Measurements from ENCODE around the gene SLC9A9. TPM values are rescaled to one million over a fixed set of nuclear protein-coding genes. Genes with fewer than 3 reads are reported as not detected.

The SLC9A9 gene
- total RNA-seq, 1 donor from 2014 or later = 0.22 TPM

DNA sequence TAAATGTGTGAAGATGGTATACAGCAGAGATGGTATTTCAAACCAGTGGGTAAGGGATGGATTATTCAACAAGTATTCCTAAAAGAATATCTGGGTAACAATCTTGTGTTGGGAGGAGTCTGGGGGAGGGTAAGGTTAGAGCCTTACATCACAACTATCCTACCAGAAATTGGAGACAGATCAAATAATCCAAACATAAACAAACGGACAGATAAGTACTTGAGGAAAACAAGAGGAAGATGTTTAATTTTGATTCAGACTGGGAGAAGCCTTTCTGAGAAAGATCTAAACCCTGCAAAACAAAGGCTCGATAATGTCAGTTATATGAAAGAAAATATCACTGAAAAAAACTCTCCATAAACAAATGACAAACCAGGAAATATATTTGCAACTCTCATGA, 77.9 kb downstream of the SLC9A9 start:
- no peak for DNase-seq (ENCODE audit: low spot score)
- Mint-ChIP-seq H3K27me3 (ENCODE audit: insufficient read depth, low read depth) (peaks cover 3% of the 10 kb centered on the region), H3K27ac (no peak overlapping the region), H3K36me3 (no peaks in the 10 kb centered on the region), H3K4me1 (no peaks in the 10 kb centered on the region), H3K4me3 (no peak overlapping the region), H3K9me3 (no peaks in the 10 kb centered on the region)
- Histone ChIP-seq H3K27me3 (no peaks in the 10 kb centered on the region), H3K27ac (no peak overlapping the region), H4K20me1 (ENCODE audit: low read depth) (no peaks in the 10 kb centered on the region), H3F3A (ENCODE audit: low read depth) (no peaks in the 10 kb centered on the region), H3K4me3 (no peak overlapping the region), H2AFZ (replicated peaks) (no peak overlapping the region), H3K9ac (no peak overlapping the region), H3K4me2 (no peak overlapping the region), H3K79me2 (ENCODE audit: low read depth) (no peaks in the 10 kb centered on the region), H3K4me1 (no peaks in the 10 kb centered on the region), H3K36me3 (no peaks in the 10 kb centered on the region), H3K9me3 (ENCODE audit: low read depth) (no peaks in the 10 kb centered on the region)
- TF ChIP-seq EZH2 (IDR thresholded peaks at IDR 0.05) (no peak), EZH2phosphoT487 (IDR thresholded peaks at IDR 0.05) (no peak)
- TF ChIP-seq, protein P1, sequence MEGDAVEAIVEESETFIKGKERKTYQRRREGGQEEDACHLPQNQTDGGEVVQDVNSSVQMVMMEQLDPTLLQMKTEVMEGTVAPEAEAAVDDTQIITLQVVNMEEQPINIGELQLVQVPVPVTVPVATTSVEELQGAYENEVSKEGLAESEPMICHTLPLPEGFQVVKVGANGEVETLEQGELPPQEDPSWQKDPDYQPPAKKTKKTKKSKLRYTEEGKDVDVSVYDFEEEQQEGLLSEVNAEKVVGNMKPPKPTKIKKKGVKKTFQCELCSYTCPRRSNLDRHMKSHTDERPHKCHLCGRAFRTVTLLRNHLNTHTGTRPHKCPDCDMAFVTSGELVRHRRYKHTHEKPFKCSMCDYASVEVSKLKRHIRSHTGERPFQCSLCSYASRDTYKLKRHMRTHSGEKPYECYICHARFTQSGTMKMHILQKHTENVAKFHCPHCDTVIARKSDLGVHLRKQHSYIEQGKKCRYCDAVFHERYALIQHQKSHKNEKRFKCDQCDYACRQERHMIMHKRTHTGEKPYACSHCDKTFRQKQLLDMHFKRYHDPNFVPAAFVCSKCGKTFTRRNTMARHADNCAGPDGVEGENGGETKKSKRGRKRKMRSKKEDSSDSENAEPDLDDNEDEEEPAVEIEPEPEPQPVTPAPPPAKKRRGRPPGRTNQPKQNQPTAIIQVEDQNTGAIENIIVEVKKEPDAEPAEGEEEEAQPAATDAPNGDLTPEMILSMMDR (IDR thresholded peaks at IDR 0.05) = no peak

DNA sequence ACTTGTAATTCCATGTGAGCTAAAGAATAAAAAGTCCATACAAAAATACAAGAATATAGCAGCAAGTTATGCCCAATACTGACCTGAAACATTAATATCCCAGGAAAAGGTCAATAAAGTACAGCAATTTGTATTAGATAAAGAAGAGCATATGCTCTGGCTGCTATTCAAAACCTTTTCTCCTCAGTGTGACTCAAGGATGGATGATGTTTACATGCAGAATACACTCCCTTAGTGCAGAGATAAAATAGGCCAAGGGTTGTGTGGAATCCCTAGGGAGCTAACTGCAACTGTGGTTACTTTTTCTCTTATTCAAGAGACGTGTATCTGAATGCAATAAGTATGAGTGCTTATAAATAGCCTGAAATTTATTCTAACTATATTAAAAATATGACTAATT, 78.7 kb downstream of the SLC9A9 start:
- no peaks in the 10 kb centered on the region for H3K9me3 ChIP-seq (ENCODE audit: low read depth)
- H4K20me1 ChIP-seq (ENCODE audit: low read depth) = no peaks in the 10 kb centered on the region
- no peaks in the 10 kb centered on the region for H3K79me2 ChIP-seq (ENCODE audit: low read depth)
- no peaks in the 10 kb centered on the region for H3K36me3 Mint-ChIP-seq
- no peaks in the 10 kb centered on the region for H3K9me3 Mint-ChIP-seq
- H2AFZ ChIP-seq (replicated peaks) = no peak overlapping the region
- DNase-seq (ENCODE audit: low spot score) = no peak
- H3K27me3 Mint-ChIP-seq (ENCODE audit: insufficient read depth, low read depth) = peaks cover 3% of the 10 kb centered on the region
- H3F3A ChIP-seq (ENCODE audit: low read depth) = no peaks in the 10 kb centered on the region
- H3K36me3 ChIP-seq = no peaks in the 10 kb centered on the region
- TF ChIP-seq EZH2phosphoT487 (IDR thresholded peaks at IDR 0.05) = no peak
- no peak for TF ChIP-seq EZH2 (IDR thresholded peaks at IDR 0.05)
- TF ChIP-seq, protein P1 (IDR thresholded peaks at IDR 0.05) = no peak
- no peaks in the 10 kb centered on the region for H3K27me3 ChIP-seq
- H3K4me2 ChIP-seq = no peak overlapping the region
- no peak overlapping the region for H3K4me3 Mint-ChIP-seq
- no peaks in the 10 kb centered on the region for H3K4me1 ChIP-seq
- no peak overlapping the region for H3K4me3 ChIP-seq
- no peak overlapping the region for H3K27ac ChIP-seq
- H3K4me1 Mint-ChIP-seq = no peaks in the 10 kb centered on the region
- H3K9ac ChIP-seq = no peak overlapping the region
- no peak overlapping the region for H3K27ac Mint-ChIP-seq

DNA sequence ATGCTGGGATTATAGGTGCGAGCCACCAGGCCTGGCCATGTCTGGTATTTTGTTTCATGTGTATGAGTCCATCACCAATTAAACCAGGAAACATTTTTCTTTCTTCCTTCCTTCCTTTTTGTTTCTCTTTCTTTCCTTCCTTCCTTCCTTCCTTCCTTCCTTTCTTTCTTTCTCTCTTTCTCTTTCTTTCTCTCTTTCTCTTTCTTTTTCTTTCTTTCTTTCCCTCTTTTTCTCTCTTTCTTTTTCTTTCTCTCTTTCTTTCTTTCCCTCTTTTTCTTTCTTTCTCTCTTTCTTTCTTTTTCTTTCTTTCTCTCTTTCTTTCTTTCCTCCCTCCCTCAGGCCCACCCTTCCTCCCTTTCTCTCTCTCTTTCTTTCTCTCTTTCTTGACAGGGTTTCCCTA, 83.4 kb downstream of the SLC9A9 start:
- peaks cover 2% of the 10 kb centered on the region for H3K9me3 Mint-ChIP-seq
- Histone ChIP-seq H3K4me1 (no peaks in the 10 kb centered on the region), H4K20me1 (ENCODE audit: low read depth) (no peaks in the 10 kb centered on the region), H3K27me3 (no peaks in the 10 kb centered on the region), H3K9me3 (ENCODE audit: low read depth) (no peaks in the 10 kb centered on the region), H3F3A (ENCODE audit: low read depth) (no peaks in the 10 kb centered on the region), H3K36me3 (no peaks in the 10 kb centered on the region), H2AFZ (replicated peaks) (no peak overlapping the region), H3K4me3 (no peak overlapping the region), H3K27ac (no peak overlapping the region), H3K9ac (no peak overlapping the region), H3K79me2 (ENCODE audit: low read depth) (no peaks in the 10 kb centered on the region), H3K4me2 (no peak overlapping the region)
- no peak for TF ChIP-seq EZH2phosphoT487 (IDR thresholded peaks at IDR 0.05)
- no peak overlapping the region for H3K4me3 Mint-ChIP-seq
- no peaks in the 10 kb centered on the region for H3K36me3 Mint-ChIP-seq
- H3K4me1 Mint-ChIP-seq = no peaks in the 10 kb centered on the region
- no peak for DNase-seq (ENCODE audit: low spot score)
- no peak overlapping the region for H3K27ac Mint-ChIP-seq
- H3K27me3 Mint-ChIP-seq (ENCODE audit: insufficient read depth, low read depth) = peaks cover 3% of the 10 kb centered on the region

DNA sequence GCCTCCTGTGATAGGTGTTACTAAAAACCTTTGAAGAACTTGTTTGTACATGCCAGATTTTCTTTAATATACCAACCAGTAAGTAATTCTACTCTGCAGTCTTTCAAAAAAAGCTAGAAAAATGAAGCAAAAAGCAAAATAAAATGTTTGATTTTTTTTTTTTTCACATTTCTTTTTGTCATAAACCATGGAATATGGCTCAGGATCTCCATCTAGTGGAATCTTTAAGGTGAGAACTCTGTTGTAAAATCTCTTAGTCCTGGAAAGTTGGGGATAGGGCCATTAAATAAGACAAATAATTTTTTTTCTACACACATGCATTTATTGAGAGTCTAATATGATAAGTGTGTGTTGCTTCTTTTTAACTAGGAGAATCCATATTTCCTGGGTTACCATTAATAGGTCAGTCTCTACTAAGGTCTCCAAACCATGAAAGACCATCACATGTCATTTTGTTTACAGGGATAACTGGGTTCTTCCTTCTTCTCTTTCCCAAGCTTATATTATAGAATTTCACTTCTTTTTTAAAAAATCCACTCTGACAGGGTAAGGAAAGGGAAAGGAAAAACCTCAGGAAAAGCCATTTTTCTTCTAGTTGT, 84.6 kb downstream of the SLC9A9 start:
- Histone ChIP-seq H3K79me2 (ENCODE audit: low read depth) (no peaks in the 10 kb centered on the region), H3K4me3 (no peak overlapping the region), H3K4me1 (no peaks in the 10 kb centered on the region), H4K20me1 (ENCODE audit: low read depth) (no peaks in the 10 kb centered on the region), H3K9me3 (ENCODE audit: low read depth) (no peaks in the 10 kb centered on the region), H3K36me3 (no peaks in the 10 kb centered on the region), H3K4me2 (no peak overlapping the region), H2AFZ (replicated peaks) (no peak overlapping the region), H3K9ac (no peak overlapping the region), H3K27ac (no peak overlapping the region), H3F3A (ENCODE audit: low read depth) (no peaks in the 10 kb centered on the region), H3K27me3 (no peaks in the 10 kb centered on the region)
- peak; percentile 23 for DNase-seq (ENCODE audit: low spot score)
- H3K4me3 Mint-ChIP-seq = no peak overlapping the region
- H3K4me1 Mint-ChIP-seq = no peaks in the 10 kb centered on the region
- H3K27me3 Mint-ChIP-seq (ENCODE audit: insufficient read depth, low read depth) = peaks cover 3% of the 10 kb centered on the region
- TF ChIP-seq, protein P1 (IDR thresholded peaks at IDR 0.05) = peak; percentile 66
- TF ChIP-seq EZH2 (IDR thresholded peaks at IDR 0.05) (no peak), EZH2phosphoT487 (IDR thresholded peaks at IDR 0.05) (no peak)
- H3K36me3 Mint-ChIP-seq = no peaks in the 10 kb centered on the region
- H3K27ac Mint-ChIP-seq = no peak overlapping the region
- peaks cover 2% of the 10 kb centered on the region for H3K9me3 Mint-ChIP-seq

All from neural progenitor cell (in vitro differentiated cells).